CD14-positive monocyte (primary cell): ENCODE data around the gene HS6ST2. TPM values are rescaled to one million over a fixed set of nuclear protein-coding genes. Genes with fewer than 3 reads are reported as not detected.
"Not testable (repeated sequence)": the region's sequence is repeated elsewhere in the genome, so short reads cannot be mapped to it uniquely, and the experiment has no call there.

Experiments
- DNase-seq, 3 donors: peaks; one replicate each; pipeline ENCODE4 v3.0.0-alpha.2; 2011 to 2022
- H2AFZ ChIP-seq: 2 replicates; pipeline ENCODE4 v1.6.0; 2012; ENCODE audit warnings: mild to moderate bottlenecking, low read depth, low read length, inconsistent platforms; ENCODE audit not compliant: insufficient read depth, poor library complexity, severe bottlenecking
- H3K27ac ChIP-seq, 2 donors: 1 replicate in 1 of 2; 2 replicates in 1 of 2; pipeline ENCODE4 v1.5.1; 2012 to 2013; ENCODE audit warnings: low read length in 2 of 2, control low read depth in 1 of 2, inconsistent platforms in 1 of 2, low read depth in 1 of 2, mild to moderate bottlenecking in 1 of 2
- H3K27me3 ChIP-seq, 2 donors: one replicate each; pipeline versions ENCODE4 v1.6.0 to v1.6.1; 2011 to 2013; ENCODE audit warnings: low read length in 2 of 2; ENCODE audit not compliant: control insufficient read depth in 2 of 2, insufficient read depth in 2 of 2
- H3K36me3 ChIP-seq, 2 donors: replicated peaks in 1 of 2; 1 replicate in 1 of 2; 2 replicates in 1 of 2; pipeline versions ENCODE4 v1.5.1 to v1.6.1; 2012 to 2013; ENCODE audit warnings: low read length in 2 of 2, control low read depth in 1 of 2, inconsistent platforms in 1 of 2, mild to moderate bottlenecking in 1 of 2; ENCODE audit not compliant: insufficient read depth in 2 of 2, control insufficient read depth in 1 of 2
- H3K4me1 ChIP-seq, 2 donors: 1 replicate in 1 of 2; 2 replicates in 1 of 2; pipeline versions ENCODE4 v1.5.1 to v1.6.1; 2012 to 2013; ENCODE audit warnings: low read length in 2 of 2, control low read depth in 1 of 2, inconsistent platforms in 1 of 2, mild to moderate bottlenecking in 1 of 2, moderate library complexity in 1 of 2; ENCODE audit not compliant: insufficient read depth in 2 of 2, control insufficient read depth in 1 of 2
- H3K4me2 ChIP-seq: replicated peaks from 2 replicates; pipeline ENCODE3; 2012; ENCODE audit warnings: low read length, moderate library complexity, mild to moderate bottlenecking; ENCODE audit not compliant: poor library complexity, severe bottlenecking; ENCODE audit errors: extremely low read depth
- H3K4me3 ChIP-seq, 3 experiments: fragments of 200-600 bp in 1 of 3; sonication (generic) in 1 of 3; replicated peaks in 1 of 3; 1 replicate in 2 of 3; 2 replicates in 1 of 3; pipeline ENCODE4 v1.5.1; 2011 to 2013; ENCODE audit warnings: low read length in 3 of 3, mild to moderate bottlenecking in 3 of 3, control low read depth in 2 of 3, low read depth in 2 of 3, inconsistent platforms in 1 of 3, moderate library complexity in 1 of 3
- H3K79me2 ChIP-seq: 2 replicates; pipeline ENCODE4 v1.6.0; 2012; ENCODE audit warnings: mild to moderate bottlenecking, control low read depth, inconsistent platforms, low read length, moderate library complexity; ENCODE audit not compliant: insufficient read depth
- H3K9ac ChIP-seq: 2 replicates; pipeline ENCODE4 v1.6.0; 2017; ENCODE audit warnings: low read length, mild to moderate bottlenecking; ENCODE audit not compliant: insufficient read depth, poor library complexity, severe bottlenecking
- H3K9me3 ChIP-seq, 2 donors: replicated peaks in 1 of 2; 1 replicate in 1 of 2; 2 replicates in 1 of 2; pipeline versions ENCODE4 v1.5.1 to v1.6.1; 2012 to 2013; ENCODE audit warnings: low read length in 2 of 2, control low read depth in 1 of 2; ENCODE audit not compliant: control insufficient read depth in 1 of 2, insufficient read depth in 1 of 2
- H4K20me1 ChIP-seq: 2 replicates; pipeline ENCODE4 v1.6.0; 2012; ENCODE audit warnings: mild to moderate bottlenecking, low read length, control low read depth, moderate library complexity; ENCODE audit not compliant: insufficient read depth
- H3K27ac Mint-ChIP-seq, 7 donors: one replicate each; pipeline ENCODE4 v1.8.0; 2020; ENCODE audit warnings: mild to moderate bottlenecking in 7 of 7, mixed read lengths in 7 of 7, moderate library complexity in 6 of 7, inconsistent platforms in 2 of 7
- H3K27me3 Mint-ChIP-seq, 3 donors: one replicate each; pipeline ENCODE4 v1.8.0; 2021 to 2022; ENCODE audit warnings: low read depth in 3 of 3, mild to moderate bottlenecking in 3 of 3, mixed read lengths in 3 of 3, moderate library complexity in 3 of 3, inconsistent platforms in 1 of 3
- H3K36me3 Mint-ChIP-seq, 2 donors: one replicate each; pipeline ENCODE4 v1.8.0; 2020; ENCODE audit warnings: mixed read lengths in 2 of 2, inconsistent platforms in 1 of 2, mild to moderate bottlenecking in 1 of 2
- H3K4me1 Mint-ChIP-seq: one replicate; pipeline ENCODE4 v1.8.0; 2020; ENCODE audit warnings: mild to moderate bottlenecking, mixed read lengths
- H3K4me3 Mint-ChIP-seq, 2 donors: one replicate each; pipeline ENCODE4 v1.8.0; 2020; ENCODE audit warnings: mild to moderate bottlenecking in 2 of 2, mixed read lengths in 2 of 2, moderate library complexity in 1 of 2
- H3K9me3 Mint-ChIP-seq, 7 donors: one replicate each; pipeline ENCODE4 v1.8.0; 2020 to 2022; ENCODE audit warnings: mixed read lengths in 7 of 7, mild to moderate bottlenecking in 6 of 7, moderate library complexity in 6 of 7, inconsistent platforms in 2 of 7
- WGBS: methylation state at CpG from one replicate; pipeline ENCODE4 v1.1.5; 2013; ENCODE audit warnings: missing lambda C conversion rate; ENCODE audit not compliant: insufficient coverage; 5-methylcytosine and 5-hydroxymethylcytosine counted together
- intact Hi-C, 2 donors: fragments of 100-400 bp; cut with micrococcal nuclease; formaldehyde crosslinking; loops; one replicate each; pipeline versions ENCODE4 v1.15.0 to v1.15.1; 2023
- polyA plus RNA-seq, 3 donors: library from polyadenylated mRNA; depleted of rRNA in 1 of 3; unstranded in 2 of 3; stranded (reverse) in 1 of 3; fragments of 300-500 nt in 2 of 3; fragments of >200 nt in 1 of 3; fragmentation: Illumina TruSeq in 2 of 3; gene quantifications; 1 replicate in 2 of 3; 2 replicates in 1 of 3; pipeline ENCODE4 v1.2.3, GENCODE V29; 2012 to 2021
- TF ChIP-seq, protein P1 (sequence below): fragments of 200-600 bp; IDR thresholded peaks from one replicate; pipeline ENCODE4 v1.8.0; 2022; ENCODE audit warnings: antibody characterized with exemption, mild to moderate bottlenecking

The HS6ST2 gene
- polyA plus RNA-seq, 3 donors, result not detected

DNA sequence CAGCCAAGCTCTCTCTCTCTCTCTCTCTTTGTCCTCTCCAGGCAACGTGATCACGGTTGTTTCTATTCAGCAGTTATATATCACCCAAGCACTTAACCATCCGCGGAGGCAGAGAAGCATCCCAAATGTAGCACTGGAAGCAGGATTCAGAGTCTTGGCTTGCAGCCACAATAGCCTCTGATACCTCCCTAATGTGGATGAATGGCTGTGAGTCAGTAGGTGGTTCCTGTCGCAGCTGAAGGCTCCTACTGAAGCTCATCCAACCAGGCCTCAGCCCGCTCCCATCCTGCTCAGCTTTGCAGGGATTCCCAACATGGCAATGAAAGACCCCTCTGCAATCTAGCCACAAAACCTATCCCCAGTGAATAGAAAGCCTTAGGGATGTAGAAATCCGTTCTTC, 5.1 kb downstream of the HS6ST2 start:
- Mint-ChIP-seq H3K4me1 (peaks cover 2% of the 10 kb centered on the region), H3K27me3 (peaks cover 22 to 44% (median 39%) of the 10 kb centered on the region in 3 donors), H3K9me3 (peaks cover 0 to 17% (median 9%) of the 10 kb centered on the region in 7 donors), H3K4me3 (no peak overlapping the region), H3K27ac (no peak overlapping the region), H3K36me3 (no peaks in the 10 kb centered on the region)
- Histone ChIP-seq H3K27ac (no peak overlapping the region), H2AFZ (no peak overlapping the region), H3K4me1 (no peaks in the 10 kb centered on the region), H4K20me1 (no peaks in the 10 kb centered on the region), H3K4me3 (no peak overlapping the region), H3K27me3 (peaks cover 11 to 39% of the 10 kb centered on the region in 2 donors), H3K36me3 (no peaks in the 10 kb centered on the region), H3K9ac (no peak overlapping the region), H3K79me2 (no peaks in the 10 kb centered on the region), H3K4me2 (no peak overlapping the region), H3K9me3 (peaks cover 0 to 21% of the 10 kb centered on the region in 2 donors)
- TF ChIP-seq, protein P1, sequence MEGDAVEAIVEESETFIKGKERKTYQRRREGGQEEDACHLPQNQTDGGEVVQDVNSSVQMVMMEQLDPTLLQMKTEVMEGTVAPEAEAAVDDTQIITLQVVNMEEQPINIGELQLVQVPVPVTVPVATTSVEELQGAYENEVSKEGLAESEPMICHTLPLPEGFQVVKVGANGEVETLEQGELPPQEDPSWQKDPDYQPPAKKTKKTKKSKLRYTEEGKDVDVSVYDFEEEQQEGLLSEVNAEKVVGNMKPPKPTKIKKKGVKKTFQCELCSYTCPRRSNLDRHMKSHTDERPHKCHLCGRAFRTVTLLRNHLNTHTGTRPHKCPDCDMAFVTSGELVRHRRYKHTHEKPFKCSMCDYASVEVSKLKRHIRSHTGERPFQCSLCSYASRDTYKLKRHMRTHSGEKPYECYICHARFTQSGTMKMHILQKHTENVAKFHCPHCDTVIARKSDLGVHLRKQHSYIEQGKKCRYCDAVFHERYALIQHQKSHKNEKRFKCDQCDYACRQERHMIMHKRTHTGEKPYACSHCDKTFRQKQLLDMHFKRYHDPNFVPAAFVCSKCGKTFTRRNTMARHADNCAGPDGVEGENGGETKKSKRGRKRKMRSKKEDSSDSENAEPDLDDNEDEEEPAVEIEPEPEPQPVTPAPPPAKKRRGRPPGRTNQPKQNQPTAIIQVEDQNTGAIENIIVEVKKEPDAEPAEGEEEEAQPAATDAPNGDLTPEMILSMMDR, result no peak
- intact Hi-C loops, result no loop called here
- no CpG with 5 or more reads among the region's 7 CpGs for WGBS
- DNase-seq, result no peak

DNA sequence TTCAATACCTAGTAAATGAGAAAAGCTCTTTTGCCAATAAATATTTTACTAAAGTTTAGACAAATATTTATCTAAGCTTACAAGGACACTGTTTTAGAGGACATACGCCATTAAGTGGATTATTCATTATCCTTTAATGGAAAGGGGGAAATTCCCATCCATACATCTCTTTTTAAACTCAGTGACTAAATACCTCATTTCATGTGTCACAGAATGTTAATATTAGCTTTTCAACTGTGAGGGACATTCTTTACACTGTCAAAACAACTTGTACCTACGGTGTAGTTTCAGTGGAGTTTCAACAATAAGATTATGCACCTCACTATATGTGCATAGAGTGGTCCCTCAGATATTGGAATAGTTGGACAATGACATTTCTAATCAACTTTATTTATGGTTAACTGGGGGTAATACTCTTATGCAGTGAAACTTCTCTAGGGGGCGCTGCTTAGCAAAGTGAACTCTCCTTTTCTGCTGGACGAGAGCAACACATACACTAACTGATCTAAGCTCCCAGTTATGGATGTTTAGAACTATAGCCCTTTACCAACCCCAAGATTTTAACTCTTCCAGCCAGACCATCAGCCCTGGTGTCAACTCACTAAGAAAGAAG, 9.7 kb downstream of the HS6ST2 start:
- Mint-ChIP-seq H3K9me3 (peaks cover 0 to 7% (median 3%) of the 10 kb centered on the region in 7 donors), H3K4me1 (no peaks in the 10 kb centered on the region), H3K4me3 (no peak overlapping the region), H3K36me3 (no peaks in the 10 kb centered on the region), H3K27me3 (peaks cover 3 to 6% (median 3%) of the 10 kb centered on the region in 3 donors), H3K27ac (no peak overlapping the region)
- no peak for DNase-seq
- no peak overlapping the region for H2AFZ ChIP-seq
- intact Hi-C loops, result no loop called here
- no peaks in the 10 kb centered on the region for H4K20me1 ChIP-seq
- H3K79me2 ChIP-seq, result no peaks in the 10 kb centered on the region
- no peaks in the 10 kb centered on the region for H3K4me1 ChIP-seq
- no peak overlapping the region for H3K27ac ChIP-seq
- no peak overlapping the region for H3K9ac ChIP-seq
- H3K4me2 ChIP-seq, result no peak overlapping the region
- H3K9me3 ChIP-seq, result no peaks in the 10 kb centered on the region
- no CpG with 5 or more reads among the region's 4 CpGs for WGBS
- peaks cover 0 to 4% of the 10 kb centered on the region in 2 donors for H3K27me3 ChIP-seq
- no peaks in the 10 kb centered on the region for H3K36me3 ChIP-seq
- no peak overlapping the region for H3K4me3 ChIP-seq
- TF ChIP-seq, protein P1, result no peak

DNA sequence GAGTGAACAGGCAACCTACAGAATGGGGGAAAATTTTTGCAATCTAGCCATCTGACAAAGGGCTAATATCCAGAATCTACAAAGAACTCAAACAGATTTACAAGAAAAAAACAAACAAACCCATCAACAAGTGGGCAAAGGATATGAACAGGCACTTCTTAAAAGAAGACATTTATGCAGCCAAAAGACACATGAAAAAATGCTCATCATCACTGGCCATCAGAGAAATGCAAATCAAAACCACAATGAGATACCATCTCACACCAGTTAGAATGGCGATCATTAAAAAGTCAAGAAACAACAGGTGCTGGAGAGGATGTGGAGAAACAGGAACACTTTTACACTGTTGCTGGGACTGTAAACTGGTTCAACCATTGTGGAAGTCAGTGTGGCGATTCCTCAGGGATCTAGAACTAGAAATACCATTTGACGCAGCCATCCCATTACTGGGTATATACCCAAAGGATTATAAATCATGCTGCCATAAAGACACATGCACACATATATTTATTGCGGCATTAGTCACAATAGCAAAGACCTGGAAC, 13.3 kb downstream of the HS6ST2 start:
- H2AFZ ChIP-seq, H3K36me3 Mint-ChIP-seq, DNase-seq, H3K4me3 ChIP-seq, H3K79me2 ChIP-seq, H3K4me1 Mint-ChIP-seq, H3K27me3 Mint-ChIP-seq, H3K9me3 ChIP-seq, H3K4me2 ChIP-seq, H3K36me3 ChIP-seq, H3K4me3 Mint-ChIP-seq, H3K27ac Mint-ChIP-seq, intact Hi-C loops, H3K4me1 ChIP-seq, H3K27me3 ChIP-seq, H3K9ac ChIP-seq, H3K27ac ChIP-seq, H4K20me1 ChIP-seq, H3K9me3 Mint-ChIP-seq: not testable (repeated sequence)
- WGBS, result no CpG with 5 or more reads among the region's 4 CpGs
